HG02840 (cell line): ENCODE results near the gene OSBPL3.

Experiments
- ATAC-seq: cut with Tn5 transposase; IDR thresholded peaks from one replicate; pipeline ENCODE4 v1.9.1; 2021; ENCODE audit warnings: mild to moderate bottlenecking, moderate library complexity, moderate number of reproducible peaks; ENCODE audit not compliant: unreplicated experiment, low FRiP score

The OSBPL3 gene

GRCh38 chr7:24899905-24900304 is 80.1 kb downstream of the OSBPL3 start:
- ATAC-seq: peak; percentile 56

DNA sequence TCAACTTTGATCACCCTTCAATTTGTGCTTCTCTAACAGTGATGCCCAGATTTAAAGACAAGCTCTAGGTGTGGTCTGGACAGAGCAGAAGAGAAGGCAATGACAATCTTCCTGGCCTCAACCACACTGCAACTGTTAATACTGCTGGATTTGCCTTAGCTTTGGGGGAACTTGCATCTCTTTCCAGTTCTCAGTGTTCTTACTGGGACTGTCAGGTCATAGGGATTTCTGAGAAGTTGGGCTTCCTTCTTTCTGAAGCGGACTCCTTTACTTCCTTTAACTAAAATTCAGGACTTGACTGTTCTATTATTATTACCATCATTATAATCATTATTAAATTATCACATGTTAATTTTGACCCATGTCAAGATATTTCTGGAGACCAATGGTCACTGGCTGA is 80.8 kb downstream of the OSBPL3 start:
- ATAC-seq: no peak

- ATAC-seq: no peak
These were observed 81.3 kb downstream of the OSBPL3 start for GRCh38 chr7:24898691-24899090.

- ATAC-seq: peak; percentile 58
These were observed 83.9 kb downstream of the OSBPL3 start for GRCh38 chr7:24896031-24896501.

DNA sequence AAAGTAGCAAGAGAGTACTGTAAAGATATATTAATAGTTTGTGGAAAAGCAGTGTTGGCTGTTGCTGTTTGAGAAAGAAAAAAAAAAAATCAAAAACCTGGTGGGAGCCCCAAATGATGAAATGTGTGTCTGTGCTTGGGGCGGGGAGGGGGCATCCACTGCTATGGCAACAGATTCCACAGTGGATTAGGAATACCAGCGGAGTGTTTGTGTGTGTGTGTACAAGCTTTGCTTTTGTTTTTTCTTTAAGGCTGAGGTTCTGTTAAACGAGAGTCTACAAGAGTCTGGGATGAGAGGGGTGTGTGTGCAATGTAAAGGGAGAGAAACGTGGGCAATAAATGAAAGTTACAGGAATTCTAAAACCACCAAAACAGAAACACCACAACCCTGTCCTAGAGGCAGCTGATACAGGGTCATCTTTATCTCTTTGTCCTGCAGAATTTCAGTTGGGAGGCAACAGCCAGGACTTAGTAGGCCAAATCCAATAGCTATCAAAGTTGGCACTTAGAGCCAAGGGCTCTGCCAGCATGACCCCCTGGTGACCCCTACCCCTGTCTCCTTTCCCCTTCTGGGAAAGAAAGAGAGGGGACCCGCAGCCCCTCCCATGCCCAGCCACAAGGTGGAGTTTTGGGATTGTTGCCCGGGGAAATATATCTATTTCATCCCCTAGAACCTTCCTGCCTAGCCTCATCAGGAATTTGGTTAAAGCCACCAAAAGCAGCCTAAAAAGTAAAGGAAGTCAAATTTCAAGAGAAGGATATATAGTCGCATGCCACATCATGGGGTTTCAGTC is 85.4 kb downstream of the OSBPL3 start:
- ATAC-seq: no peak

DNA sequence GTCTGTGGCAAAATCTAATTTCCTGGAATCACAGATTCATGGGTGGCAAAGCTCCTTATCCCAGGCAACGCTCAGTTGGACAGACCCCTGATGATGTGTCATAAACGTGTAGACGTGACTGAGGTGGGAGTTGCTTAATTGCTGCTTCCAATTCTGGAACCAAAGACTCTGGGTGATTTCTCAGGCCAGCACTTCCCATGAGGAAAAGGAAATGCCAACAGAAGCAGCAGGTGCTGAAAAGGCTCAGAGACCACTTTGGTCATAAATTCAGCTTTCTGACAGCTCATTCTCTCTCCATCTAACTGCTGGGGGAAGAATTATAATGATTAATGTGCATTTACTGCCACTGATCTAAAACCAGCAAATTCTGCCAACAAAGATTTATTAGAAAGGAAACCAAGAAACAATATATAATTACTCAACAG is 88.7 kb downstream of the OSBPL3 start:
- ATAC-seq: no peak

DNA sequence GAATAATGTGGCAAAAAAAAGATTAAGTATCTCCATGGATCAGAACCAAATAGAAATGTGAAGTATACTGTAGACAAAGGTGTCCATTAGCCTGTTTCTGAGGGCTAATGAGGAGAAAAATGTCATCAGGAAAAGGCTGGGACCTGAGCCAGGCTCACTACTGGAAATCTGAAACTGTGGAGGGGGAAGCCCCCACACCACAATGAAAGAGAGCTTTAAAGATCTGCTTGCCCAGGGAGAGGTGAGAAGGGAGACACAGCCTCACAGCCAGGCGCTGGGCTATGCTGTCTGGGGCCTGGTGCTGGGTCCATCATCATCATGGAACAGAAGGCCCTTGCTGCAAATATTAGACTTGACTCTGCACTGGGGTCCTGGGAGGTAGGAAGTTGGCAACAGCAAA is 90.4 kb downstream of the OSBPL3 start:
- no peak for ATAC-seq

DNA sequence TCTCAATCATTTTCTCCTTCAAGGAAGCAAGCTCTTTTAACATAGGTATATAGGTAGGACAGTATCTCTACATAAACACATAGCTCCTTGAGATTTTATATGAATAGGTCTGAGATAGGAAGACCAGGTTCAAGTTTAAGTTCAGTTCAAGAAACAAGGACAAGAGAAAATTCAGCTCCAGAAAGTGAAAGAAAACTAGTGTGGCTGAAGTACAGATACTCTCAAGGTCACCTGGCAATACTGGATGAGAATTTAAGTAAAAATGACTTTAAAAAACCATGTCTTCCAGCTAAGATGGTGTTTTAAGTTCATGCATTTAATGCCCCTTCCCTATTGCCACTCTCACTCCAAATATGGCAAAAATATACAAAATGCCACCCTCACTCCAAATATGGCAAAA is 91.3 kb downstream of the OSBPL3 start:
- ATAC-seq: no peak

- no peak for ATAC-seq
These were observed 94.3 kb downstream of the OSBPL3 start for GRCh38 chr7:24885716-24886115.

- no peak for ATAC-seq
These were observed 94.7 kb downstream of the OSBPL3 start for GRCh38 chr7:24885305-24885704.

- no peak for ATAC-seq
These were observed 95.6 kb downstream of the OSBPL3 start for GRCh38 chr7:24884401-24884800.

DNA sequence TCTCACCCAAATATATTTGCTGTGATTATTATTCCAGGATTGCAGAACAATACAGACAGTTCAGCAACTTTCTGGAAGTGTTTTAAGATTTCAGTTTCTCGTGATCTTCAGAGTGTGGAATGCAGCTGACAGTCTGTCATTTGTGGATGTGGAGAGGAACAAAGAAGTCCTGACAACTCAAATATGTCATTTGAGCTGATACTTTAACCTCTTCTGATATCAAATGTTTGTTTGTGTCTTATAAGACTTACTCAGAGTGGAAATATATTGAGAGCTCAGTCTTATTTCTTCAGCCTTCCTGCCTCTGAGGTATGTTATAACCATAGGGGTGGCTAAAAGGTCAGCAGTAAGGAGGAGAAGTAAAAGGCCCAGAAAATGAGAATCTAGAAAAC is 96.4 kb downstream of the OSBPL3 start:
- no peak for ATAC-seq

GRCh38 chr7:24882989-24883621 is 96.9 kb downstream of the OSBPL3 start:
- no peak for ATAC-seq

GRCh38 chr7:24881623-24882022 is 98.4 kb downstream of the OSBPL3 start:
- no peak for ATAC-seq

GRCh38 chr7:24880886-24881285 is 99.1 kb downstream of the OSBPL3 start:
- ATAC-seq: no peak

DNA sequence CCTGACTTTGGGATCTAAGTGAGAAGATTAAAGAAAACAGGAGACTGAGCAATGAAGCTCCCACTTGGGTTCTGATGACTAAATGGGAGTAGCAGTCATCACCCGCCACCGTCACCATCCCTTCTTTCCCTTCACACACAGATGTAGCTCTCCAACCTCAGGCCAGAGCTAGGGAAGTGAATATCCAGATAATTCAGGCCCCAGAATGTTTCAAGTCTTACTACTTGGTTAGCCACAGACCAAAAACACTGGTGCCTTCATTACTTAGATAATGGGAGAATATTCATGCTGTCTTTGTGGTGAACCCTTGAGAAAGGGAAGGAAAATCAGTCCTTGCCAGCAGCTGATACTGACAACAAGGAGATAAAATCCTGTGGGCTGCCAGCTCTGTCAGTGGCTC is 100.7 kb downstream of the OSBPL3 start:
- ATAC-seq: no peak

DNA sequence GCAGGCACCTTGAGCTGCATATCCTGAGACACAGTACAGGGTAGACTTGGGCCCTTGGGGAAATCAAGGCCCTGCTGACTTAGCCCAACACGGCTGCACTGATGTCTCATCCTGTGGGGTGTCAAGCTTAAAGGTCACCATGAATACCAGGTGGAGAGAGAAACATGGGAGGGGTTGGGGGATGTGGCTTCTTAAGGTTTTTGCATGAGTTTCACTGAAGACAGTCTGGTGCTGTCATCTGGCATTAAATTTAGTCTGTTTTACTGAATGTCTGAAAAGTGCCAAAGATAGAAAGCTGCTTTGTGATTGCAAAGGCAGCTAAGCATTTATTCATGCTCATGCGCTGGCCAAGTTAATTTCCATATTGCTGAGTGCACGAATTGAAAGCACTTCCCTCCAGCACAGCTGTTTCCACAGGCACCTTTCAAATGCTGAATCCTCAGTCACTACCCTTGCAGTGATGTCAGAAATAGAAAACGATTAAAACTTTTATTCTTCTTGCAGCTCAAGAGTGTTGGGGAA is 102.1 kb downstream of the OSBPL3 start:
- ATAC-seq: peak; percentile 87

GRCh38 chr7:24874791-24875190 is 105.2 kb downstream of the OSBPL3 start:
- no peak for ATAC-seq

DNA sequence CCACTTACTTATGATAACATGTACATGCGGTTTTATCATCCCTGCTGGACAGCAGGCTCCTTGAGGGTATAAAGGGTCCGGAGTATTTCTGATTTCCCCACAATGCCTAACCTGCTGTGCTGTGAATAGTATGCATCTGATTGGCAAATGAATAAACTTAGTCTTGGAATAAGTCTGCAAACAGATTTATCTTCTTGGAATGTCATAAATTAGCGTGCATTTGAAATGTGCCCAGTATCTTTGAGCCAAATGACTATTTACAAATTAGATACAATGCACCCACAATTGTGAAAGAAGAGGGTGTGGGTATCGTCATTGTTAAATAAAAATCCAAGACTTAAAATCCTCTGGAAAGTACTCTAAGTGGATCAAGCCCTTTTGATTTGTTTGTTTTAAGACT is 106.0 kb downstream of the OSBPL3 start:
- no peak for ATAC-seq

- ATAC-seq: no peak
These were observed 108.2 kb downstream of the OSBPL3 start for GRCh38 chr7:24871770-24872169.

GRCh38 chr7:24870766-24871165 is 109.2 kb downstream of the OSBPL3 start:
- ATAC-seq: no peak

DNA sequence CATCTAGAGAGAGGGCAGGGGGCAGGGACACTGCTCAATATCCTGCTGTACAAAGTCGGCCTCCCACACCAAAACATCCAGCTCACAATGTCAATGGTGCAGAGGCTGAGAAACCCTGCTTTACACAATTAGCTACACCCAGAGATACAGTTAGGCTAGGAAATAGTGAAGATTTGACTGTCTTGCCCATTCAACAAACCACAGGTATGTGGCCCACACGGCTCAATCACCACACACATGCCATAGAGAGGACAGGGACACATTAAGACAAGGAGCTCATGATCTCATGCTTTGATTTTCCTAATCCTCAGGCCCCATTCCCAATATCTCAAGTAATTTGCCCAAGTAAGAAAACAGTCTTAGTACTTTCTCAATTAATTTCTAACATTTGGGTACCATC is 110.4 kb downstream of the OSBPL3 start:
- no peak for ATAC-seq
